H1 (cell line): ENCODE data around the gene SGCE. TPM values are rescaled to one million over a fixed set of nuclear protein-coding genes. Genes with fewer than 3 reads are reported as not detected.

ENCODE experiments used
- JUN ChIP-seq: IDR thresholded peaks from 2 replicates; pipeline ENCODE4 v1.6.1; 2011; ENCODE audit warnings: low read depth, mild to moderate bottlenecking, improper control_type of control experiment, low read length
- SP2 ChIP-seq: IDR thresholded peaks from 2 replicates; pipeline ENCODE4 v1.6.1; 2012; ENCODE audit warnings: mild to moderate bottlenecking, low read length, inconsistent platforms
- YY1 ChIP-seq: IDR thresholded peaks from 2 replicates; pipeline ENCODE4 v1.6.1; 2011; ENCODE audit warnings: low read depth, mild to moderate bottlenecking, low read length
- polyA plus RNA-seq, 7 experiments: library from polyadenylated mRNA; depleted of rRNA in 3 of 7; stranded (reverse) in 5 of 7; unstranded in 2 of 7; fragments of >200 nt in 5 of 7; fragments of 200-250 nt in 2 of 7; gene quantifications; 1 replicate in 5 of 7; 2 replicates in 1 of 7; 4 replicates in 1 of 7; pipeline versions ENCODE4 v1.2.1 to v1.2.3, GENCODE V29; 2011 to 2013; ENCODE audit warnings: missing spikeins in 2 of 7, mixed read lengths in 2 of 7
- total RNA-seq: library from RNA; stranded (reverse); fragmentation: NEBNext Ultra II Directional; extraction: Animal tissue kit (Norgen Biotek cat#: 25700); gene quantifications from 2 replicates; pipeline ENCODE4 v1.2.1, GENCODE V29; 2021

SGCE gene
- total and polyA plus RNA-seq, 2 of the 8 experiments (the other 6 are each of a cell fraction or from before 2014, with no cell fraction given), result 12.8 to 25.0 TPM

DNA sequence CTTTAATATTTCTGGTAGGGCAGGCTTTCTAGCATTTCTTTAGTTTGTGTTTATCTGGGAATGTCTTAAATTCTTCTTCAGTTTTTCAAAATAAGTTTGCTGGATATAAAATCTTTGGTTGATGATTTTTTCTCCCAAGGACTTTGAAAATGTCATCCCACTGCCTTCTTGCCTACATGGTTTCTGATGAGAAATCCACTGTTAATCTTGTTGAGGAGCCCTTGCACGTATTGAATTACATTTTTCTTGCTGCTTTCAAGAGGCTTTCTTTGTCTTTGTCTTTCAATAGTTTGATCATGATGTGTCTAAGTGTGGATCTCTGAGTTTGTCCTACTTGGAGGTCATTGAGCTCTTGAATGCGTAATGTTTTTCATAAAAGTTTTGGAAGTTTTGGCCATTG is 80.3 kb downstream of the SGCE start (continued):
- TF ChIP-seq YY1 (no peak), JUN (no peak), SP2 (no peak)
